Trophoblast cell (in vitro differentiated cells and primary cell): Measurements from ENCODE around the gene C16orf90.
"Not testable (repeated sequence)": the region's sequence is repeated elsewhere in the genome, so short reads cannot be mapped to it uniquely, and the experiment has no call there.

Source experiments
- DNase-seq, 2 donors: peaks; one replicate each; pipeline ENCODE4 v3.0.0-alpha.2; 2016
- H2AFZ ChIP-seq: 2 replicates; pipeline ENCODE4 v1.6.1; 2013; ENCODE audit warnings: low read length, moderate library complexity, mild to moderate bottlenecking; ENCODE audit not compliant: insufficient read depth, poor library complexity
- H2AK5ac ChIP-seq: 2 replicates; pipeline ENCODE4 v1.6.1; 2013; ENCODE audit warnings: mild to moderate bottlenecking, low read length
- H2BK120ac ChIP-seq: 2 replicates; pipeline ENCODE4 v1.6.1; 2013; ENCODE audit warnings: low read length, mild to moderate bottlenecking, moderate library complexity; ENCODE audit not compliant: insufficient read depth, poor library complexity
- H2BK12ac ChIP-seq: 2 replicates; pipeline ENCODE4 v1.6.1; 2013; ENCODE audit warnings: mild to moderate bottlenecking, low read length, moderate library complexity
- H2BK5ac ChIP-seq: 2 replicates; pipeline ENCODE4 v1.6.1; 2013; ENCODE audit warnings: low read length, low read depth, moderate library complexity, mild to moderate bottlenecking; ENCODE audit not compliant: poor library complexity
- H3K14ac ChIP-seq: 2 replicates; pipeline ENCODE4 v1.6.1; 2013; ENCODE audit warnings: mild to moderate bottlenecking, low read length
- H3K18ac ChIP-seq: 2 replicates; pipeline ENCODE4 v1.6.1; 2013; ENCODE audit warnings: mild to moderate bottlenecking, low read length
- H3K23ac ChIP-seq: 2 replicates; pipeline ENCODE4 v1.6.1; 2013; ENCODE audit warnings: low read length
- H3K27ac ChIP-seq: 2 replicates; pipeline ENCODE4 v1.5.1; 2013; ENCODE audit warnings: low read depth, mild to moderate bottlenecking, inconsistent platforms, low read length, moderate library complexity
- H3K27me3 ChIP-seq: 2 replicates; pipeline ENCODE4 v1.6.1; 2013; ENCODE audit warnings: inconsistent platforms, mild to moderate bottlenecking, low read length, moderate library complexity; ENCODE audit not compliant: insufficient read depth
- H3K36me3 ChIP-seq, 2 experiments: 1 replicate in 1 of 2; 2 replicates in 1 of 2; pipeline ENCODE4 v1.6.1; 2013; ENCODE audit warnings: low read length in 2 of 2, mild to moderate bottlenecking in 2 of 2, moderate library complexity in 1 of 2; ENCODE audit not compliant: insufficient read depth in 2 of 2, control insufficient read depth in 1 of 2
- H3K4ac ChIP-seq: 2 replicates; pipeline ENCODE4 v1.6.1; 2013; ENCODE audit warnings: low read depth, mild to moderate bottlenecking, low read length, moderate library complexity
- H3K4me1 ChIP-seq, 2 experiments: 1 replicate in 1 of 2; 2 replicates in 1 of 2; pipeline ENCODE4 v1.6.1; 2013; ENCODE audit warnings: low read length in 2 of 2, mild to moderate bottlenecking in 2 of 2, moderate library complexity in 1 of 2; ENCODE audit not compliant: insufficient read depth in 2 of 2, control insufficient read depth in 1 of 2
- H3K4me2 ChIP-seq: 2 replicates; pipeline ENCODE4 v1.6.1; 2013; ENCODE audit warnings: inconsistent platforms, mild to moderate bottlenecking, low read length, moderate library complexity
- H3K4me3 ChIP-seq: 2 replicates; pipeline ENCODE4 v1.5.1; 2013; ENCODE audit warnings: mild to moderate bottlenecking, low read depth, low read length, inconsistent platforms
- H3K79me1 ChIP-seq: one replicate; pipeline ENCODE4 v1.6.1; 2013; ENCODE audit warnings: low read length
- H3K79me2 ChIP-seq: 2 replicates; pipeline ENCODE4 v1.6.1; 2013; ENCODE audit warnings: low read length, mild to moderate bottlenecking; ENCODE audit not compliant: control insufficient read depth, insufficient read depth, poor library complexity
- H3K9ac ChIP-seq: 2 replicates; pipeline ENCODE4 v1.6.1; 2013; ENCODE audit warnings: mild to moderate bottlenecking, low read length
- H3K9me3 ChIP-seq: 2 replicates; pipeline ENCODE4 v1.6.1; 2013; ENCODE audit warnings: low read depth, mild to moderate bottlenecking, control low read depth, inconsistent platforms, low read length; ENCODE audit not compliant: insufficient read depth
- H4K12ac ChIP-seq: 2 replicates; pipeline ENCODE4 v1.6.1; 2013; ENCODE audit warnings: low read depth, mild to moderate bottlenecking, low read length, moderate library complexity
- H4K8ac ChIP-seq: 2 replicates; pipeline ENCODE4 v1.6.1; 2013; ENCODE audit warnings: low read depth, mild to moderate bottlenecking, low read length, moderate library complexity
- H4K91ac ChIP-seq: one replicate; pipeline ENCODE4 v1.6.1; 2013; ENCODE audit warnings: low read depth, mild to moderate bottlenecking, low read length, moderate library complexity
- WGBS: extraction: QIAGEN DNeasy Blood & Tissue Kit; methylation state at CpG from one replicate; pipeline ENCODE4 v1.1.7; 2013; ENCODE audit warnings: missing lambda C conversion rate; ENCODE audit not compliant: insufficient read length, insufficient coverage; ENCODE audit errors: extremely low coverage; 5-methylcytosine and 5-hydroxymethylcytosine counted together

C16orf90 gene

DNA sequence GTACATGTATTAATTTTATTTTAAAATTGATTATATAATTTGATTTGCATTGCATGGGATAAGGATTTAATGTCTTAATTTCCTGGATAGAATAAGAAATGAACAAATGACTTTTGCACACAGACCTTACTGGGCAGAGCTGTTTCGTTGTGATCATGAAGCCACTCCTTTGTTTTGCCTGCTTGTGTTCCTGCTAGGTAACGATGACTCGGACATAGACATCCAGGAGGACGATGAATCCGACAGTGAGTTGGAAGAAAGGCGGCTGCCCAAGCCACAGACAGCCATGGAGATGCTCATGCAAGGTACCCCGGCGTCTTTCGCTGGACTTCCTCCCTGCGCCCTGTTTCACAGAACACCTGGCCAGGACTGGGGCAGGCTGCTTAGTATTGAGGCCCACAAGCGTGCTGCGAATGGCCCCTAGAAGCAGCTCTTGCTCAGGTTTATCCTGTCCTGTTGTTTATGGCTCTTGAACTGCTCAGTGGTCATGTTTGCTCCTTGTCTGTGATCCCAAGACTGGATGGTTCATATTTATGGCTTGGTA is 35.2 kb upstream of the C16orf90 start:
- no peak overlapping the region for H3K23ac ChIP-seq
- no peak overlapping the region for H3K9ac ChIP-seq
- H2BK12ac ChIP-seq = no peak overlapping the region
- H3K36me3 ChIP-seq = peaks cover 8 to 28% of the 10 kb centered on the region in 2 experiments
- H2BK5ac ChIP-seq = no peak overlapping the region
- no CpG with 5 or more reads among the region's 12 CpGs for WGBS
- no peak overlapping the region for H4K8ac ChIP-seq
- no peaks in the 10 kb centered on the region for H3K4me1 ChIP-seq
- no peak overlapping the region for H3K4me2 ChIP-seq
- H3K18ac ChIP-seq = no peak overlapping the region
- H4K91ac ChIP-seq = no peak overlapping the region
- H3K14ac ChIP-seq = no peak overlapping the region
- no peak overlapping the region for H3K4ac ChIP-seq
- DNase-seq = no peak
- no peak overlapping the region for H2BK120ac ChIP-seq
- H4K12ac ChIP-seq = no peak overlapping the region
- no peak overlapping the region for H2AFZ ChIP-seq
- H3K27ac ChIP-seq = no peak overlapping the region
- H3K79me2 ChIP-seq = no peaks in the 10 kb centered on the region
- no peak overlapping the region for H2AK5ac ChIP-seq
- H3K4me3 ChIP-seq = no peak overlapping the region
- peaks cover 7% of the 10 kb centered on the region for H3K9me3 ChIP-seq
- no peaks in the 10 kb centered on the region for H3K79me1 ChIP-seq
- H3K27me3 ChIP-seq = no peaks in the 10 kb centered on the region

DNA sequence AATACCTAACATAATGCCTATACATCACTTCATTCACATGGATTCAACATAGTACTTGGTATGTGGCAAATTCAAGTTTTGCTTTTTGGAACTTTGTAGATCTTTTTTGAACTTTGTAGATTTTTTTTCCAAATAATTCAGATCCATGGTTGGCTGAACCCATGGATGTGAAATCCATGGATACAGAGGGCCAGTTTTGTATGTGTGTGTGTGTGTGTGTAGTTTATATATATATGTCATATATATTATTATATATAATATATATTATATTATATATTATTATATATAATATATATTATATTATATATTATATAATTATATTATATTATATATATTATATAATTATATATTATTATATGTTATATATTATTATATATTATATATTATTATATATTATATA is 33.9 kb upstream of the C16orf90 start:
- Histone ChIP-seq H4K8ac (no peak overlapping the region), H4K91ac (no peak overlapping the region), H3K23ac (no peak overlapping the region), H2AK5ac (no peak overlapping the region), H2BK5ac (no peak overlapping the region), H3K4ac (no peak overlapping the region), H3K79me1 (no peaks in the 10 kb centered on the region), H3K18ac (no peak overlapping the region), H4K12ac (no peak overlapping the region), H3K27ac (no peak overlapping the region), H3K4me1 (no peaks in the 10 kb centered on the region), H2BK12ac (no peak overlapping the region), H3K4me2 (no peak overlapping the region), H3K36me3 (peaks cover 8 to 28% of the 10 kb centered on the region in 2 experiments), H3K14ac (no peak overlapping the region), H3K27me3 (no peaks in the 10 kb centered on the region), H3K9me3 (peaks cover 7% of the 10 kb centered on the region), H3K9ac (no peak overlapping the region), H2BK120ac (no peak overlapping the region), H2AFZ (no peak overlapping the region), H3K79me2 (no peaks in the 10 kb centered on the region), H3K4me3 (no peak overlapping the region)
- no peak for DNase-seq

DNA sequence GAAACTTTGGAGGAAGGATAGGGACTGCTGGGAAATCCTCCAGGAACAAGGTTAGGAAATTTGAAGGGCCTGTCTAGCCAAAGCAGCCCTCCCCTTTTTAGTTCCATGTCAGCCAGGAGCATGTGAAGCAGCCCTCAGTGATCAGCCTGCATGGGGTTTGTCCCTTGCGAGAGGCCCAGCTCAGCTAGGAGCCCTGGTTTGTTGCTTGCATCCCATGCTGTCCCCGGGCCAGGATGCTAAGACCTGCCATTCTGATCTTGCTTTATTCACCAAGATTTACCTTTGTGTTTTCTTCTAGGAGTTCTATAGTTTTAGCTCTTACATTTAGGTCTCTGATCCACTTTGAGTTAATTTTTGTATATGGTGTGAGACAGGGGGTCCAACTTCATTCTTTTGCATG is 33.1 kb upstream of the C16orf90 start:
- Histone ChIP-seq H4K91ac (no peak overlapping the region), H3K4me3 (no peak overlapping the region), H3K14ac (no peak overlapping the region), H3K79me1 (no peaks in the 10 kb centered on the region), H3K18ac (no peak overlapping the region), H2AFZ (no peak overlapping the region), H4K8ac (no peak overlapping the region), H3K9ac (no peak overlapping the region), H3K79me2 (no peaks in the 10 kb centered on the region), H3K23ac (no peak overlapping the region), H3K27ac (no peak overlapping the region), H2BK5ac (no peak overlapping the region), H2BK120ac (no peak overlapping the region), H3K36me3 (peaks cover 11 to 22% of the 10 kb centered on the region in 2 experiments), H3K27me3 (no peaks in the 10 kb centered on the region), H3K4ac (no peak overlapping the region), H3K9me3 (peaks cover 7% of the 10 kb centered on the region), H3K4me1 (no peaks in the 10 kb centered on the region), H3K4me2 (no peak overlapping the region), H2BK12ac (no peak overlapping the region), H4K12ac (no peak overlapping the region), H2AK5ac (no peak overlapping the region)
- no peak for DNase-seq
- WGBS = no CpG with 5 or more reads among the region's 2 CpGs

DNA sequence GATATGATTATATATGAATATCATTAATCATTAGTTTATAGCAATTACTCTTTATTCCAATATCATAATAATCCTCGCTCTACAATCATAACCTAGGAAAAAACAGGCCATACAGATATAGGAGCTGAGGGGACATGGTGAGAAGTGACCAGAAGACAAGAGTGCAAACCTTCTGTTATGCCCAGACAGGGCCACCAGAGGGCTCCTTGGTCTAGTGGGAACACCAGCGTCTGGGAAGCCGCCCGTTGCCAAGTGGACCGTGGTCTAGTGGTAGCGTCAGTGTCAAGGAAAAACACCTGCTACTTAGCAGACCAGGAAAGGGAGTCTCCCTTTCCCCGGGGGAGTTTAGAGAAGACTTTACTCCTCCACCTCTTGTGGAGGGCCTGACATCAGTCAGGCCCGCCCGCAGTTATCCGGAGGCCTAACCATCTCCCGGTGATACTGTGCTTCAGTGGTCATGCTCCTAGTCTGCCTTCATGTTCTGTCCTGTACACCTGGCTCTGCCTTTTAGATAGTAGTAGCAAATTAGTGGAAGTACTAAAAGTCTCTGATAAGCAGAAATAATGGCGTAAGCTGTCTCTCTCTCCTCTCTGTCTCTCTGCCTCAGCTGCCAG is 32.0 kb upstream of the C16orf90 start:
- H3K79me1 ChIP-seq, H3K4ac ChIP-seq, H4K12ac ChIP-seq, H2AK5ac ChIP-seq, H3K79me2 ChIP-seq, H3K4me3 ChIP-seq, H4K8ac ChIP-seq, H3K4me2 ChIP-seq, H3K23ac ChIP-seq, H3K4me1 ChIP-seq, H2BK120ac ChIP-seq, H2BK5ac ChIP-seq, H2AFZ ChIP-seq, H3K18ac ChIP-seq, H4K91ac ChIP-seq, H3K9me3 ChIP-seq, H3K27ac ChIP-seq, H3K9ac ChIP-seq, H2BK12ac ChIP-seq, H3K27me3 ChIP-seq, H3K14ac ChIP-seq: not testable (repeated sequence)
- WGBS = no CpG with 5 or more reads among the region's 12 CpGs
- H3K36me3 ChIP-seq = peaks cover 5 to 17% of the 10 kb centered on the region in 2 experiments
- peak; percentile 57 to 81 for DNase-seq
